Keratinocyte (primary cell): ENCODE measurements around the gene CHRDL2. TPM values are rescaled to one million over a fixed set of nuclear protein-coding genes. Genes with fewer than 3 reads are reported as not detected.

ENCODE experiments used
- DNase-seq: peaks from one replicate; pipeline ENCODE4 v3.0.0-alpha.2; 2011; ENCODE audit warnings: low read depth, missing footprints, low spot score
- FAIRE-seq: peaks from 2 replicates; lab custom pipeline; 2011; peaks lifted over from hg19 to GRCh38; lab: Jason Lieb, UNC
- H2AFZ ChIP-seq: 2 replicates; pipeline ENCODE4 v1.6.0; 2012; ENCODE audit warnings: low read length, control low read depth, inconsistent platforms; ENCODE audit not compliant: control insufficient read depth
- H3K27ac ChIP-seq: 2 replicates; pipeline ENCODE4 v1.5.1; 2011; ENCODE audit warnings: low read length; ENCODE audit not compliant: control insufficient read depth, insufficient read depth
- H3K27me3 ChIP-seq: 3 replicates; pipeline ENCODE4 v1.6.0; 2011; ENCODE audit warnings: low read length; ENCODE audit not compliant: control insufficient read depth, insufficient read depth; ENCODE audit errors: extremely low read depth
- H3K36me3 ChIP-seq, 2 experiments: 2 replicates in 1 of 2; 3 replicates in 1 of 2; pipeline ENCODE4 v1.5.1; 2011; ENCODE audit warnings: low read length in 2 of 2, mild to moderate bottlenecking in 1 of 2; ENCODE audit not compliant: control insufficient read depth in 2 of 2, insufficient read depth in 2 of 2; ENCODE audit errors: extremely low read depth in 1 of 2
- H3K4me1 ChIP-seq: 3 replicates; pipeline ENCODE4 v1.5.1; 2011; ENCODE audit warnings: low read length; ENCODE audit not compliant: control insufficient read depth, insufficient read depth; ENCODE audit errors: extremely low read depth
- H3K4me2 ChIP-seq: 3 replicates; pipeline ENCODE4 v1.6.0; 2011; ENCODE audit warnings: low read depth, low read length; ENCODE audit not compliant: control insufficient read depth, insufficient read depth; ENCODE audit errors: extremely low read depth
- H3K4me3 ChIP-seq, 3 experiments: fragments of 200-600 bp in 1 of 3; sonication (generic) in 1 of 3; 2 replicates in 2 of 3; 3 replicates in 1 of 3; pipeline ENCODE4 v1.5.1; 2011 to 2016; ENCODE audit warnings: low read length in 3 of 3, mild to moderate bottlenecking in 3 of 3, control low read depth in 2 of 3, inconsistent platforms in 1 of 3, low read depth in 1 of 3, mixed read lengths in 1 of 3, mixed run types in 1 of 3, moderate library complexity in 1 of 3; ENCODE audit not compliant: control insufficient read depth in 2 of 3, insufficient read depth in 2 of 3; ENCODE audit errors: extremely low read depth in 1 of 3
- H3K79me2 ChIP-seq: 2 replicates; pipeline ENCODE4 v1.6.0; 2012; ENCODE audit warnings: low read length; ENCODE audit not compliant: control insufficient read depth, insufficient read depth
- H3K9ac ChIP-seq: 3 replicates; pipeline ENCODE4 v1.6.0; 2011; ENCODE audit warnings: low read length; ENCODE audit not compliant: control insufficient read depth, insufficient read depth; ENCODE audit errors: extremely low read depth
- H3K9me1 ChIP-seq: 3 replicates; pipeline ENCODE4 v1.6.0; 2011; ENCODE audit warnings: low read length; ENCODE audit not compliant: control insufficient read depth, insufficient read depth; ENCODE audit errors: extremely low read depth
- H3K9me3 ChIP-seq: 2 replicates; pipeline ENCODE4 v1.5.1; 2012; ENCODE audit warnings: low read depth, low read length; ENCODE audit not compliant: control insufficient read depth
- H4K20me1 ChIP-seq: 3 replicates; pipeline ENCODE4 v1.6.0; 2011; ENCODE audit warnings: low read length; ENCODE audit not compliant: control insufficient read depth, insufficient read depth; ENCODE audit errors: extremely low read depth
- EZH2 ChIP-seq: IDR thresholded peaks from one replicate; pipeline ENCODE4 v1.6.1; 2012; ENCODE audit warnings: inconsistent platforms, mild to moderate bottlenecking, low read length, moderate library complexity
- dilution Hi-C: fragments of 300-500 bp; cut with MboI; formaldehyde crosslinking; loops from one replicate; pipeline ENCODE4 v1.7.0; 2020; ENCODE audit warnings: low sequenced_read_pairs; ENCODE audit not compliant: extremely low pct_ligation_motif_present
- polyA plus RNA-seq, 5 experiments: library from polyadenylated mRNA; depleted of rRNA in 3 of 5; stranded (reverse) in 3 of 5; stranded (forward) in 1 of 5; unstranded in 1 of 5; fragments of >200 nt; gene quantifications; 1 replicate in 1 of 5; 2 replicates in 3 of 5; 3 replicates in 1 of 5; pipeline versions ENCODE4 v1.2.1 to v1.2.3, GENCODE V29; 2011 to 2012; ENCODE audit warnings: missing spikeins in 2 of 5, low read depth in 1 of 5, low replicate concordance in 1 of 5
- TF ChIP-seq, protein P1 (sequence below), 3 experiments: IDR thresholded peaks in 1 of 3; conservative IDR thresholded peaks in 1 of 3; optimal IDR thresholded peaks in 1 of 3; 2 replicates in 2 of 3; 3 replicates in 1 of 3; pipeline versions ENCODE3 to v1.5.1; 2011; ENCODE audit warnings: low read length in 3 of 3, mild to moderate bottlenecking in 3 of 3, moderate library complexity in 2 of 3, control low read depth in 1 of 3, inconsistent platforms in 1 of 3; ENCODE audit not compliant: insufficient read depth in 2 of 3; ENCODE audit errors: extremely low read depth in 1 of 3

CHRDL2 gene
- polyA plus RNA-seq, 1 donor (not counting 4 experiments of a cell fraction or from before 2014, with no cell fraction given): not detected

DNA sequence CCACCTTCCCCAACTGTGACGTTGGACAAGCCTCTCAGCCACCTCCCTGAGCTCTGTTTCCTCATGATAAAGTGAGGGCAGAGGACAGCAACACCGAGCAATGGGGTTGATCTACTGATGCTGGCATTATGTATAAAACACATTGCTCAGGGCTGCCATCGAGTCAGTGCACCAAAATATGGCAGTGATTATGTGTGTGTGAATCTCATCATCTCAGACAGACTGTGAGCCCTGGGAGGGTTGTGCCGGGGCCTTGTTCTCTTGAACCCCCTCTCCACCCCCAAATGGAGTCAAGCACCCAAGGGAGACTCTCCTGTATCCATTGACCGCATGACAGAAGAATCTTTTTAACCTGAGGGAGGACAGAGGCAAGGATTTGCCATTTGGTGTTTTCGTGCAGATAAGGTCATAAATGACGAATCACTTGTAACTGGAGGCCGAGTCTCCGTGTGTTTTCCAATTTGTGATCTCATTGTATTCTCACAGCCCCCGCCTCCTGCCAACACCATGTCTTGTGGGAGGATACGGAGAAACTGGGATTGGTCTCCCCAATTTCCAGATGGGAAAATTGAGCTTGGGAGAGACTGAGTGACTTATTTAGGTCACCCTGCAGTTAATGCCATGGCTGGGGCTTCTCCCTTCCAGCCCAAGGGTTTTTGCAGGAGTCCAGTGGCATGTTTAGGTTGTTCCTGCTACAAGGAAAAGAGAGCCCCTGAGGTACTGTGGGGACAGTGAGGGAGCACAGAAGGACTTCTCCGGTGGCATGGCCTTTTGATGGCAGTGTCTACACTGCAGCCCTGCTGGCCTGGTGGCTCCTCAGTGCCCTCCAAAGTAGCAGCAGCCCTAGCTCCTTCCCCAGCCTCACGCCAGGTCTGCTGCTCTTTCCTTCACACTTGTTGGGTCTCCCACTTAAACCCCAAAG, 52.4 kb downstream of the CHRDL2 start:
- no peak for DNase-seq
- Histone ChIP-seq H3K4me1 (no peaks in the 10 kb centered on the region), H3K9me1 (no peaks in the 10 kb centered on the region), H3K9ac (no peak overlapping the region), H3K4me2 (no peak overlapping the region), H3K27me3 (peaks cover 10% of the 10 kb centered on the region), H4K20me1 (no peaks in the 10 kb centered on the region), H3K9me3 (no peaks in the 10 kb centered on the region), H3K27ac (no peak overlapping the region), H3K79me2 (no peaks in the 10 kb centered on the region), H3K4me3 (no peak overlapping the region), H2AFZ (no peak overlapping the region), H3K36me3 (no peaks in the 10 kb centered on the region)
- FAIRE-seq: no peak
- dilution Hi-C loops: no loop called here
- no peak for TF ChIP-seq EZH2
- TF ChIP-seq, protein P1, sequence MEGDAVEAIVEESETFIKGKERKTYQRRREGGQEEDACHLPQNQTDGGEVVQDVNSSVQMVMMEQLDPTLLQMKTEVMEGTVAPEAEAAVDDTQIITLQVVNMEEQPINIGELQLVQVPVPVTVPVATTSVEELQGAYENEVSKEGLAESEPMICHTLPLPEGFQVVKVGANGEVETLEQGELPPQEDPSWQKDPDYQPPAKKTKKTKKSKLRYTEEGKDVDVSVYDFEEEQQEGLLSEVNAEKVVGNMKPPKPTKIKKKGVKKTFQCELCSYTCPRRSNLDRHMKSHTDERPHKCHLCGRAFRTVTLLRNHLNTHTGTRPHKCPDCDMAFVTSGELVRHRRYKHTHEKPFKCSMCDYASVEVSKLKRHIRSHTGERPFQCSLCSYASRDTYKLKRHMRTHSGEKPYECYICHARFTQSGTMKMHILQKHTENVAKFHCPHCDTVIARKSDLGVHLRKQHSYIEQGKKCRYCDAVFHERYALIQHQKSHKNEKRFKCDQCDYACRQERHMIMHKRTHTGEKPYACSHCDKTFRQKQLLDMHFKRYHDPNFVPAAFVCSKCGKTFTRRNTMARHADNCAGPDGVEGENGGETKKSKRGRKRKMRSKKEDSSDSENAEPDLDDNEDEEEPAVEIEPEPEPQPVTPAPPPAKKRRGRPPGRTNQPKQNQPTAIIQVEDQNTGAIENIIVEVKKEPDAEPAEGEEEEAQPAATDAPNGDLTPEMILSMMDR (optimal IDR thresholded peaks at IDR 0.05 in 1 of 3, IDR thresholded peaks at IDR 0.05 in 1 of 3, conservative IDR thresholded peaks at IDR 0.05 in 1 of 3; ENCODE audit: extremely low read depth in 1 of 3, insufficient read depth in 2 of 3, low read length in 3 of 3): no peak

GRCh38 chr11:74678041-74678440, 53.2 kb downstream of the CHRDL2 start:
- no peak overlapping the region for H3K4me2 ChIP-seq
- H2AFZ ChIP-seq: no peak overlapping the region
- H3K9ac ChIP-seq: no peak overlapping the region
- no peak overlapping the region for H3K4me3 ChIP-seq
- DNase-seq (no peak), FAIRE-seq (no peak)
- H4K20me1 ChIP-seq: no peaks in the 10 kb centered on the region
- H3K9me3 ChIP-seq: no peaks in the 10 kb centered on the region
- TF ChIP-seq, protein P1 (optimal IDR thresholded peaks at IDR 0.05 in 1 of 3, IDR thresholded peaks at IDR 0.05 in 1 of 3, conservative IDR thresholded peaks at IDR 0.05 in 1 of 3; ENCODE audit: extremely low read depth in 1 of 3, insufficient read depth in 2 of 3, low read length in 3 of 3): no peak
- no peak for TF ChIP-seq EZH2
- no peaks in the 10 kb centered on the region for H3K4me1 ChIP-seq
- no peaks in the 10 kb centered on the region for H3K9me1 ChIP-seq
- H3K36me3 ChIP-seq: no peaks in the 10 kb centered on the region
- dilution Hi-C loops: no loop called here
- peaks cover 6% of the 10 kb centered on the region for H3K27me3 ChIP-seq
- H3K27ac ChIP-seq: no peak overlapping the region
- H3K79me2 ChIP-seq: no peaks in the 10 kb centered on the region
